ENCODE data around the gene SOX8.

The SOX8 gene

GRCh38 chr16:1028524-1029258, 47.1 kb downstream of the SOX8 start:
- no peak for DNase-seq

- no peak for DNase-seq
Observed at GRCh38 chr16:1029259-1029545, 47.6 kb downstream of the SOX8 start.

GRCh38 chr16:1030473-1030901, 48.9 kb downstream of the SOX8 start:
- DNase-seq = no peak

- DNase-seq = no peak
Observed at GRCh38 chr16:1031666-1032065, 50.1 kb downstream of the SOX8 start.

GRCh38 chr16:1032607-1033006, 51.0 kb downstream of the SOX8 start:
- DNase-seq = no peak

- DNase-seq = no peak
Observed at GRCh38 chr16:1033128-1033679, 51.6 kb downstream of the SOX8 start.

GRCh38 chr16:1034230-1035065, 52.9 kb downstream of the SOX8 start:
- no peak for DNase-seq

GRCh38 chr16:1035066-1035415, 53.5 kb downstream of the SOX8 start:
- no peak for DNase-seq

- no peak for DNase-seq
Observed at GRCh38 chr16:1036166-1036565, 54.6 kb downstream of the SOX8 start.
